ENCODE data around the gene SORL1.

DNA sequence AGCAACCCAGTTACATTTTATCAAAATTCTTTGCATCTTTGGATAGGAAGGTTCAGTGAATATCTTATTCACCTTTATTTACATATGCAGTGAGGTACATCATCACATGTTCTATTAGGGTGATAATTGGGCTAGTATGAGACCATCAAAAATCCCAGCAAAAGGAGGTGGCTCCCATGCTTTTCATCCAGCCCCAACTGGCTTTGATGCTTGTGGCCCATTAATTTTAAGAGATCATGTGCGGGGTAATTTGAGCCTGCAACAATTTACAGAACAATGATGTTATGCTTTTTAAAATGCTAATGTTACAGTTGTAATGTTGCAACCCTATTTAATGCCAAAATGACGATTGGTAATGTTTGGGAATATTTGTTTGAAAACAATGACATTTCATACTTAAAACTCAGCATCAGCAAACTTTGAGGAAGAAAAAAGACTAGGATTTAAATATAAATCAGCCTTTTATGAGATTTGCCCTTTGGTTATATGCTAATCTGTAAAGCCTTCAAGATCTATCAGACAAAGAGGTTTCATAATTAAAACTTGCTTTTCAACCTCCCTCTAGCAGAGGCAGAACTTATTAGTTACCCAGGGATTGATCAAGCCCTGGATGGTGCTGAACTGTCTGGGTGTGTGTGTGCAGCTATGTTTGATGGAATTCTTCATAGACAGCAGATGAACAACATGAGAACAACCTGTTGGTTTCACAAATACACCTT, 184.1 kb downstream of the SORL1 start:
- TF ChIP-seq, protein P1, sequence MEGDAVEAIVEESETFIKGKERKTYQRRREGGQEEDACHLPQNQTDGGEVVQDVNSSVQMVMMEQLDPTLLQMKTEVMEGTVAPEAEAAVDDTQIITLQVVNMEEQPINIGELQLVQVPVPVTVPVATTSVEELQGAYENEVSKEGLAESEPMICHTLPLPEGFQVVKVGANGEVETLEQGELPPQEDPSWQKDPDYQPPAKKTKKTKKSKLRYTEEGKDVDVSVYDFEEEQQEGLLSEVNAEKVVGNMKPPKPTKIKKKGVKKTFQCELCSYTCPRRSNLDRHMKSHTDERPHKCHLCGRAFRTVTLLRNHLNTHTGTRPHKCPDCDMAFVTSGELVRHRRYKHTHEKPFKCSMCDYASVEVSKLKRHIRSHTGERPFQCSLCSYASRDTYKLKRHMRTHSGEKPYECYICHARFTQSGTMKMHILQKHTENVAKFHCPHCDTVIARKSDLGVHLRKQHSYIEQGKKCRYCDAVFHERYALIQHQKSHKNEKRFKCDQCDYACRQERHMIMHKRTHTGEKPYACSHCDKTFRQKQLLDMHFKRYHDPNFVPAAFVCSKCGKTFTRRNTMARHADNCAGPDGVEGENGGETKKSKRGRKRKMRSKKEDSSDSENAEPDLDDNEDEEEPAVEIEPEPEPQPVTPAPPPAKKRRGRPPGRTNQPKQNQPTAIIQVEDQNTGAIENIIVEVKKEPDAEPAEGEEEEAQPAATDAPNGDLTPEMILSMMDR (IDR thresholded peaks at IDR 0.05; ENCODE audit: poor library complexity, severe bottlenecking) = no peak
- TF ChIP-seq POLR2AphosphoS5 (IDR thresholded peaks at IDR 0.05) = no peak

Data from neural cell (in vitro differentiated cells).